HCT116 (cell line): Measurements from ENCODE around the gene PTPN4. TPM values are rescaled to one million over a fixed set of nuclear protein-coding genes. Genes with fewer than 3 reads are reported as not detected.

Experiments
- ATAC-seq: fragments of 200-7000 bp; cut with Tn5 transposase; 2 replicates; pipeline ENCODE4 v1.9.1; 2020; ENCODE audit warnings: mild to moderate bottlenecking, moderate library complexity
- BruUV-seq: library from RNA; stranded (reverse); fragments of 400-500 nt; replicated peaks from 2 replicates; lab custom pipeline; 2021; lab: Mats Ljungman, UMichigan
- CTCF ChIA-PET: fragments of 300-600 bp; sonication (Branson Sonifier 250); formaldehyde crosslinking; loops from one replicate; lab custom pipeline; 2021; ENCODE audit warnings: antibody characterized with exemption; lab: Charles Lee
- POLR2A ChIA-PET: fragments of 300-600, 350-600 bp; sonication (Branson Sonifier 250); formaldehyde crosslinking; loops from one replicate; lab custom pipeline; 2021; ENCODE audit warnings: antibody characterized with exemption; lab: Charles Lee
- RAD21 ChIA-PET, 2 experiments: fragments of 300-600 bp; sonication (Branson Sonifier 250); formaldehyde crosslinking; loops; one replicate each; lab custom pipeline; 2023; ENCODE audit warnings: low total read pairs in 2 of 2; ENCODE audit not compliant: uncharacterized antibody in 2 of 2, unreplicated experiment in 2 of 2, low non-redundant PET in 1 of 2; lab: Charles Lee
- DNase-seq: peaks from one replicate; pipeline ENCODE4 v3.0.0-alpha.2; 2010; ENCODE audit warnings: low read depth, low spot score
- H2AFZ ChIP-seq: fragments of 200-600 bp; shearing (Covaris generic), sonication (generic); 2 replicates; pipeline ENCODE4 v1.6.1; 2017; ENCODE audit warnings: low read depth, mixed run types, mixed read lengths, antibody characterized with exemption, low read length; ENCODE audit not compliant: poor library complexity, severe bottlenecking
- H3K27ac ChIP-seq: 2 replicates; pipeline ENCODE4 v1.5.1; 2012; ENCODE audit warnings: low read depth, low read length
- H3K27me3 ChIP-seq: fragments of 200-600 bp; sonication (generic); 2 replicates; pipeline ENCODE4 v1.6.1; 2016; ENCODE audit warnings: mixed run types, low read length, mixed read lengths; ENCODE audit not compliant: insufficient read depth
- H3K36me3 ChIP-seq, 2 experiments: fragments of 200-500 bp in 1 of 2; fragments of 200-600 bp in 1 of 2; sonication (Bioruptor generic) in 1 of 2; sonication (generic) in 1 of 2; 2 replicates each; pipeline versions ENCODE4 v1.5.1 to v1.6.1; 2014 to 2016; ENCODE audit warnings: low read length in 2 of 2, inconsistent platforms in 1 of 2, mixed read lengths in 1 of 2, mixed run types in 1 of 2; ENCODE audit not compliant: insufficient read depth in 2 of 2, control insufficient read depth in 1 of 2
- H3K4me1 ChIP-seq, 2 experiments: fragments of 200-600 bp in 1 of 2; sonication (generic) in 1 of 2; 2 replicates each; pipeline versions ENCODE4 v1.5.1 to v1.6.1; 2012 to 2017; ENCODE audit warnings: low read length in 2 of 2, inconsistent platforms in 1 of 2, mild to moderate bottlenecking in 1 of 2, mixed read lengths in 1 of 2, mixed run types in 1 of 2, moderate library complexity in 1 of 2; ENCODE audit not compliant: insufficient read depth in 2 of 2, control insufficient read depth in 1 of 2
- H3K4me2 ChIP-seq: fragments of 200-600 bp; sonication (generic); 2 replicates; pipeline ENCODE4 v1.6.1; 2017; ENCODE audit warnings: mixed run types, low read length, mixed read lengths
- H3K4me3 ChIP-seq, 2 experiments: fragments of 200-600 bp in 1 of 2; sonication (generic) in 1 of 2; replicated peaks in 1 of 2; 2 replicates each; pipeline ENCODE4 v1.5.1; 2011 to 2016; ENCODE audit warnings: low read length in 2 of 2, control low read depth in 1 of 2, low read depth in 1 of 2, mild to moderate bottlenecking in 1 of 2, mixed read lengths in 1 of 2, mixed run types in 1 of 2
- H3K79me2 ChIP-seq: fragments of 200-600 bp; sonication (generic); 2 replicates; pipeline ENCODE4 v1.6.1; 2017; ENCODE audit warnings: mild to moderate bottlenecking, mixed run types, low read length, moderate library complexity, mixed read lengths; ENCODE audit not compliant: insufficient read depth
- H3K9ac ChIP-seq: fragments of 200-600 bp; sonication (generic); 2 replicates; pipeline ENCODE4 v1.6.1; 2016; ENCODE audit warnings: low read length, mixed read lengths
- H3K9me2 ChIP-seq: fragments of 200-600 bp; sonication (generic), shearing (Covaris generic); 2 replicates; pipeline ENCODE4 v1.6.1; 2017; ENCODE audit warnings: mixed run types, mild to moderate bottlenecking, moderate library complexity; ENCODE audit not compliant: insufficient read depth
- H3K9me3 ChIP-seq, 2 experiments: fragments of 200-500 bp in 1 of 2; fragments of 200-600 bp in 1 of 2; sonication (Bioruptor generic) in 1 of 2; sonication (generic) in 1 of 2; 2 replicates each; pipeline ENCODE4 v1.6.1; 2014 to 2017; ENCODE audit warnings: low read length in 2 of 2, mixed read lengths in 2 of 2, inconsistent platforms in 1 of 2, low read depth in 1 of 2, mild to moderate bottlenecking in 1 of 2, mixed run types in 1 of 2, moderate library complexity in 1 of 2; ENCODE audit not compliant: control insufficient read depth in 1 of 2, insufficient read depth in 1 of 2
- H4K20me1 ChIP-seq: fragments of 200-600 bp; sonication (generic), shearing (Covaris generic); 2 replicates; pipeline ENCODE4 v1.6.1; 2017; ENCODE audit warnings: mixed run types, mild to moderate bottlenecking, moderate library complexity; ENCODE audit not compliant: insufficient read depth
- EZH2 ChIP-seq: fragments of 200-600 bp; sonication (generic); IDR thresholded peaks from 2 replicates; pipeline ENCODE4 v1.6.1; 2017; ENCODE audit warnings: antibody characterized with exemption, mixed run types
- EZH2phosphoT487 ChIP-seq: fragments of 200-600 bp; IDR thresholded peaks from 2 replicates; pipeline ENCODE4 v1.6.1; 2018; ENCODE audit warnings: antibody characterized with exemption, borderline replicate concordance
- POLR2A ChIP-seq: IDR thresholded peaks from 2 replicates; pipeline ENCODE4 v1.7.0; 2011; ENCODE audit warnings: borderline replicate concordance; ENCODE audit not compliant: insufficient read depth, insufficient read length; ENCODE audit errors: extremely low read depth
- RAD21 ChIP-seq: IDR thresholded peaks from 2 replicates; pipeline ENCODE4 v1.6.1; 2012; ENCODE audit warnings: low read depth, mild to moderate bottlenecking
- SIN3A ChIP-seq: IDR thresholded peaks from 2 replicates; pipeline ENCODE4 v1.6.1; 2012; ENCODE audit warnings: low read depth
- TCF7L2 ChIP-seq: IDR thresholded peaks from 2 replicates; pipeline ENCODE4 v1.7.0; 2011; ENCODE audit warnings: borderline replicate concordance, inconsistent platforms; ENCODE audit not compliant: insufficient read depth, insufficient read length; ENCODE audit errors: extremely low read depth
- YY1 ChIP-seq: IDR thresholded peaks from 2 replicates; pipeline ENCODE4 v1.6.1; 2011; ENCODE audit warnings: low read length, low read depth, moderate library complexity, mild to moderate bottlenecking; ENCODE audit not compliant: insufficient replicate concordance; ENCODE audit errors: extremely low read depth
- ZBTB33 ChIP-seq: IDR thresholded peaks from 2 replicates; pipeline ENCODE4 v1.6.1; 2011; ENCODE audit warnings: mild to moderate bottlenecking, low read length, moderate library complexity; ENCODE audit not compliant: insufficient replicate concordance; ENCODE audit errors: extremely low read depth
- intact Hi-C: fragments of 100-400 bp; cut with micrococcal nuclease; formaldehyde crosslinking; loops from 2 replicates; pipeline ENCODE4 v1.10.0; 2022
- total RNA-seq: library from RNA; stranded (reverse); gene quantifications from one replicate; pipeline ENCODE4 v1.2.1, GENCODE V29; 2021; ENCODE audit not compliant: unreplicated experiment
- TF ChIP-seq, protein P1 (sequence below), 3 experiments: fragments of 200-600 bp in 1 of 3; sonication (generic) in 1 of 3; IDR thresholded peaks in 2 of 3; conservative IDR thresholded peaks in 1 of 3; 2 replicates each; pipeline ENCODE4 v1.5.1; 2012 to 2017; ENCODE audit warnings: low read depth in 2 of 3, low read length in 2 of 3, antibody characterized with exemption in 1 of 3, borderline replicate concordance in 1 of 3, control low read depth in 1 of 3, mild to moderate bottlenecking in 1 of 3, mixed read lengths in 1 of 3, mixed run types in 1 of 3, moderate library complexity in 1 of 3; ENCODE audit not compliant: insufficient read depth in 1 of 3

PTPN4 gene
- total RNA-seq, 1 experiment from 2014 or later = 38.4 TPM

- Histone ChIP-seq H3K4me2 (no peak overlapping the region), H3K36me3 (no peaks in the 10 kb centered on the region), H3K9me3 (peaks cover 0 to 5% of the 10 kb centered on the region in 2 experiments; a peak in 2 of 4 replicates), H3K4me1 (no peaks in the 10 kb centered on the region), H4K20me1 (no peaks in the 10 kb centered on the region), H2AFZ (no peak overlapping the region), H3K27me3 (no peaks in the 10 kb centered on the region)
- CTCF ChIA-PET = no interaction called here
- POLR2A ChIA-PET = no interaction called here
- no TSS peak for BruUV-seq
- DNase-seq = no peak
- RAD21 ChIA-PET = no interaction called here
- intact Hi-C loops = no loop called here
- no peak for TF ChIP-seq SIN3A
- no peak for TF ChIP-seq YY1
- no peak for TF ChIP-seq TCF7L2
- TF ChIP-seq EZH2phosphoT487 = no peak
- TF ChIP-seq, protein P1, sequence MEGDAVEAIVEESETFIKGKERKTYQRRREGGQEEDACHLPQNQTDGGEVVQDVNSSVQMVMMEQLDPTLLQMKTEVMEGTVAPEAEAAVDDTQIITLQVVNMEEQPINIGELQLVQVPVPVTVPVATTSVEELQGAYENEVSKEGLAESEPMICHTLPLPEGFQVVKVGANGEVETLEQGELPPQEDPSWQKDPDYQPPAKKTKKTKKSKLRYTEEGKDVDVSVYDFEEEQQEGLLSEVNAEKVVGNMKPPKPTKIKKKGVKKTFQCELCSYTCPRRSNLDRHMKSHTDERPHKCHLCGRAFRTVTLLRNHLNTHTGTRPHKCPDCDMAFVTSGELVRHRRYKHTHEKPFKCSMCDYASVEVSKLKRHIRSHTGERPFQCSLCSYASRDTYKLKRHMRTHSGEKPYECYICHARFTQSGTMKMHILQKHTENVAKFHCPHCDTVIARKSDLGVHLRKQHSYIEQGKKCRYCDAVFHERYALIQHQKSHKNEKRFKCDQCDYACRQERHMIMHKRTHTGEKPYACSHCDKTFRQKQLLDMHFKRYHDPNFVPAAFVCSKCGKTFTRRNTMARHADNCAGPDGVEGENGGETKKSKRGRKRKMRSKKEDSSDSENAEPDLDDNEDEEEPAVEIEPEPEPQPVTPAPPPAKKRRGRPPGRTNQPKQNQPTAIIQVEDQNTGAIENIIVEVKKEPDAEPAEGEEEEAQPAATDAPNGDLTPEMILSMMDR (IDR thresholded peaks at IDR 0.05 in 2 of 3, conservative IDR thresholded peaks at IDR 0.05 in 1 of 3; ENCODE audit: borderline replicate concordance in 1 of 3, insufficient read depth in 1 of 3, low read depth in 2 of 3, low read length in 2 of 3) = no peak
- TF ChIP-seq ZBTB33 = no peak
- TF ChIP-seq RAD21 = no peak
- no peak for TF ChIP-seq POLR2A
- no peak for TF ChIP-seq EZH2
- TF ChIP-seq, all 23 proteins: peak for 0
- Histone ChIP-seq H3K79me2 (peaks cover 21% of the 10 kb centered on the region), H3K4me3 (no peak overlapping the region), H3K9me2 (no peaks in the 10 kb centered on the region), H3K9ac (no peak overlapping the region), H3K27ac (no peak overlapping the region)
- no peak for ATAC-seq
Observed at GRCh38 chr2:119819846-119820245, 60.1 kb downstream of the PTPN4 start.
